Endothelial cell of umbilical vein (primary cell): ENCODE measurements around the gene ZNF70. TPM values are rescaled to one million over a fixed set of nuclear protein-coding genes. Genes with fewer than 3 reads are reported as not detected.

ENCODE experiments used
- BruUV-seq: library from RNA; stranded (reverse); fragments of 400-500 nt; replicated peaks from 2 replicates; lab custom pipeline; 2021; lab: Mats Ljungman, UMichigan
- CTCF ChIA-PET: fragments of 300-600, 350-600 bp; sonication (Branson Sonifier 250); formaldehyde crosslinking; loops from one replicate; lab custom pipeline; 2021; ENCODE audit warnings: antibody characterized with exemption, inconsistent platforms; lab: Charles Lee
- POLR2A ChIA-PET: fragments of 300-600, 350-600 bp; sonication (Branson Sonifier 250); formaldehyde crosslinking; loops from one replicate; lab custom pipeline; 2021; ENCODE audit warnings: antibody characterized with exemption, inconsistent platforms; lab: Charles Lee
- DNase-seq: peaks from one replicate; pipeline ENCODE4 v3.0.0-alpha.2; 2011; ENCODE audit warnings: low read depth, low spot score
- FAIRE-seq: peaks from 2 replicates; lab custom pipeline; 2011; peaks lifted over from hg19 to GRCh38; lab: Jason Lieb, UNC
- H2AFZ ChIP-seq: 2 replicates; pipeline ENCODE4 v1.6.0; 2012; ENCODE audit warnings: low read depth, low read length, control low read depth, inconsistent platforms
- H3K27ac ChIP-seq: 2 replicates; pipeline ENCODE4 v1.5.1; 2011; ENCODE audit warnings: low read depth, mild to moderate bottlenecking, control low read depth, low read length, moderate library complexity; ENCODE audit not compliant: insufficient read depth
- H3K27me3 ChIP-seq, 2 experiments: 2 replicates each; pipeline versions ENCODE4 v1.6.0 to v1.6.1; 2011; ENCODE audit warnings: low read length in 2 of 2, mixed read lengths in 1 of 2; ENCODE audit not compliant: control insufficient read depth in 2 of 2, insufficient read depth in 2 of 2
- H3K36me3 ChIP-seq, 2 experiments: 2 replicates in 1 of 2; 3 replicates in 1 of 2; pipeline ENCODE4 v1.5.1; 2011; ENCODE audit warnings: low read length in 2 of 2, mild to moderate bottlenecking in 1 of 2, moderate library complexity in 1 of 2; ENCODE audit not compliant: control insufficient read depth in 2 of 2, insufficient read depth in 2 of 2; ENCODE audit errors: extremely low read depth in 1 of 2
- H3K4me1 ChIP-seq: 3 replicates; pipeline ENCODE4 v1.5.1; 2011; ENCODE audit warnings: mild to moderate bottlenecking, low read length; ENCODE audit not compliant: control insufficient read depth, insufficient read depth; ENCODE audit errors: extremely low read depth
- H3K4me2 ChIP-seq: 2 replicates; pipeline ENCODE4 v1.6.1; 2011; ENCODE audit warnings: low read length, control low read depth, mixed read lengths; ENCODE audit not compliant: insufficient read depth
- H3K4me3 ChIP-seq, 3 experiments: fragments of 200-600 bp in 1 of 3; sonication (generic), shearing (Covaris generic) in 1 of 3; replicated peaks in 1 of 3; 2 replicates each; pipeline ENCODE4 v1.5.1; 2011 to 2016; ENCODE audit warnings: control low read depth in 3 of 3, low read length in 3 of 3, mild to moderate bottlenecking in 2 of 3, inconsistent platforms in 1 of 3, low read depth in 1 of 3, moderate library complexity in 1 of 3; ENCODE audit not compliant: insufficient read depth in 1 of 3
- H3K79me2 ChIP-seq: 2 replicates; pipeline ENCODE4 v1.6.0; 2012; ENCODE audit warnings: low read length, inconsistent platforms; ENCODE audit not compliant: control insufficient read depth, insufficient read depth
- H3K9ac ChIP-seq: replicated peaks from 2 replicates; pipeline ENCODE3; 2011; ENCODE audit warnings: low read length, control low read depth; ENCODE audit not compliant: insufficient read depth; ENCODE audit errors: extremely low read depth
- H3K9me1 ChIP-seq: replicated peaks from 3 replicates; pipeline ENCODE4 v1.6.0; 2011; ENCODE audit warnings: mild to moderate bottlenecking, low read length; ENCODE audit not compliant: control insufficient read depth, insufficient read depth; ENCODE audit errors: extremely low read depth
- H3K9me3 ChIP-seq: replicated peaks from 2 replicates; pipeline ENCODE4 v1.5.1; 2012; ENCODE audit warnings: low read length, inconsistent platforms; ENCODE audit not compliant: control insufficient read depth, insufficient read depth
- H4K20me1 ChIP-seq: replicated peaks from 2 replicates; pipeline ENCODE3; 2011; ENCODE audit warnings: mild to moderate bottlenecking, low read length; ENCODE audit not compliant: control insufficient read depth, insufficient read depth; ENCODE audit errors: extremely low read depth
- EZH2 ChIP-seq: IDR thresholded peaks from 2 replicates; pipeline ENCODE4 v1.6.1; 2012; ENCODE audit warnings: borderline replicate concordance, low read depth, mild to moderate bottlenecking, moderate library complexity, low read length, inconsistent platforms; ENCODE audit not compliant: severe bottlenecking
- FOS ChIP-seq: IDR thresholded peaks from 2 replicates; pipeline ENCODE4 v1.6.1; 2011; ENCODE audit warnings: mild to moderate bottlenecking, low read length, moderate library complexity, borderline replicate concordance; ENCODE audit not compliant: insufficient read depth
- GATA2 ChIP-seq: IDR thresholded peaks from 2 replicates; pipeline ENCODE4 v1.7.0; 2011; ENCODE audit warnings: low read depth, mild to moderate bottlenecking, moderate library complexity, mixed read lengths, low read length; ENCODE audit not compliant: insufficient read length, insufficient read depth
- JUN ChIP-seq: IDR thresholded peaks from 2 replicates; pipeline ENCODE4 v1.6.1; 2011; ENCODE audit warnings: borderline replicate concordance, low read depth; ENCODE audit not compliant: insufficient read length, insufficient read depth
- MYC ChIP-seq: IDR thresholded peaks from one replicate; pipeline ENCODE4 v1.6.1; 2011; ENCODE audit warnings: mild to moderate bottlenecking, low read depth, low read length
- POLR2A ChIP-seq: IDR thresholded peaks from 2 replicates; pipeline ENCODE4 v1.6.1; 2012; ENCODE audit warnings: low read depth, mild to moderate bottlenecking, control low read depth, low read length
- POLR2AphosphoS5 ChIP-seq: IDR thresholded peaks from 2 replicates; pipeline ENCODE4 v1.6.1; 2012; ENCODE audit warnings: low read depth, mild to moderate bottlenecking, control low read depth, low read length, moderate library complexity; ENCODE audit not compliant: insufficient read depth
- dilution Hi-C: fragments of 300-500 bp; cut with MboI; formaldehyde crosslinking; loops from one replicate; pipeline ENCODE4 v1.15.0; 2019; ENCODE audit warnings: low sequenced_read_pairs; ENCODE audit not compliant: extremely low pct_ligation_motif_present
- intact Hi-C: fragments of 100-400 bp; cut with micrococcal nuclease; formaldehyde crosslinking; loops from one replicate; pipeline ENCODE4 v1.10.0; 2022
- polyA plus RNA-seq, 4 experiments: library from polyadenylated mRNA; depleted of rRNA in 3 of 4; stranded (reverse) in 3 of 4; unstranded in 1 of 4; fragments of >200 nt; gene quantifications; 2 replicates each; pipeline versions ENCODE4 v1.2.1 to v1.2.3, GENCODE V29; 2011 to 2012; ENCODE audit warnings: missing spikeins in 1 of 4
- total RNA-seq: library from RNA; stranded (reverse); gene quantifications from 2 replicates; pipeline ENCODE4 v1.2.3, GENCODE V29; 2021
- TF ChIP-seq, protein P1 (sequence below), 2 donors: IDR thresholded peaks; 1 replicate in 1 of 2; 2 replicates in 1 of 2; pipeline ENCODE4 v1.5.1; 2011; ENCODE audit warnings: low read length in 2 of 2, mild to moderate bottlenecking in 2 of 2, moderate library complexity in 2 of 2, control low read depth in 1 of 2, inconsistent platforms in 1 of 2, low read depth in 1 of 2; ENCODE audit not compliant: insufficient read depth in 1 of 2; ENCODE audit errors: extremely low read depth in 1 of 2
- TF ChIP-seq, protein P2 (sequence below): IDR thresholded peaks from 2 replicates; pipeline ENCODE4 v1.6.1; 2011; ENCODE audit not compliant: insufficient read depth, insufficient read length

ZNF70 gene
- total and polyA plus RNA-seq, 2 donors (not counting 3 experiments of a cell fraction or from before 2014, with no cell fraction given), result 1.9 to 6.2 TPM

DNA sequence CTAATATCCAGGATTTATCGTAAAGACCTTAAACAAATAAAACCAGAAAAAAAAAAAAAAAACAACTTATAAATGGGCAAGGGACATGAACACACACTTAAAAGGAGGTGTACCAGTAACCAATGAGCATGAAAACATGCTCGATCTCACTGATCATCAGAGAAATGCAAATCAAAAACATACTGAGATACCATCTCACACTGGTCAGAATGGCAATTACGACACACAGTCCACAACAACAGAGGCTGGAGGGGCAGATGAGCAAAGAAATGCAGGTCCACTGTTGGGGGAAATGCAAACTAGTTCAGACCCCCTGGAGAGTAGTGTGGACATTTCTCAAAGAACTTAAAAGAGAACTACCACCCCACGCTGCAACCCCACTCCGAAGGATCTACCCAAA lies 46.9 kb downstream of the ZNF70 start:
- no peak overlapping the region for H3K9ac ChIP-seq
- no peaks in the 10 kb centered on the region for H3K4me1 ChIP-seq
- H3K36me3 ChIP-seq, result peaks cover 24 to 27% of the 10 kb centered on the region in 2 experiments
- no peaks in the 10 kb centered on the region for H3K9me1 ChIP-seq
- no peaks in the 10 kb centered on the region for H3K27me3 ChIP-seq
- intact Hi-C loops (no loop called here), dilution Hi-C loops (no loop called here)
- H3K79me2 ChIP-seq, result peaks cover 16% of the 10 kb centered on the region
- H3K9me3 ChIP-seq, result no peaks in the 10 kb centered on the region
- BruUV-seq, result no TSS peak
- no peak for DNase-seq
- no peak for FAIRE-seq
- H4K20me1 ChIP-seq, result no peaks in the 10 kb centered on the region
- ChIA-PET POLR2A (no interaction called here), CTCF (no interaction called here)
- H3K4me2 ChIP-seq, result no peak overlapping the region
- no peak overlapping the region for H2AFZ ChIP-seq
- H3K4me3 ChIP-seq, result no peak overlapping the region
- TF ChIP-seq POLR2AphosphoS5, result no peak
- TF ChIP-seq, protein P1, sequence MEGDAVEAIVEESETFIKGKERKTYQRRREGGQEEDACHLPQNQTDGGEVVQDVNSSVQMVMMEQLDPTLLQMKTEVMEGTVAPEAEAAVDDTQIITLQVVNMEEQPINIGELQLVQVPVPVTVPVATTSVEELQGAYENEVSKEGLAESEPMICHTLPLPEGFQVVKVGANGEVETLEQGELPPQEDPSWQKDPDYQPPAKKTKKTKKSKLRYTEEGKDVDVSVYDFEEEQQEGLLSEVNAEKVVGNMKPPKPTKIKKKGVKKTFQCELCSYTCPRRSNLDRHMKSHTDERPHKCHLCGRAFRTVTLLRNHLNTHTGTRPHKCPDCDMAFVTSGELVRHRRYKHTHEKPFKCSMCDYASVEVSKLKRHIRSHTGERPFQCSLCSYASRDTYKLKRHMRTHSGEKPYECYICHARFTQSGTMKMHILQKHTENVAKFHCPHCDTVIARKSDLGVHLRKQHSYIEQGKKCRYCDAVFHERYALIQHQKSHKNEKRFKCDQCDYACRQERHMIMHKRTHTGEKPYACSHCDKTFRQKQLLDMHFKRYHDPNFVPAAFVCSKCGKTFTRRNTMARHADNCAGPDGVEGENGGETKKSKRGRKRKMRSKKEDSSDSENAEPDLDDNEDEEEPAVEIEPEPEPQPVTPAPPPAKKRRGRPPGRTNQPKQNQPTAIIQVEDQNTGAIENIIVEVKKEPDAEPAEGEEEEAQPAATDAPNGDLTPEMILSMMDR (IDR thresholded peaks at IDR 0.05; ENCODE audit: extremely low read depth in 1 of 2, insufficient read depth in 1 of 2, low read depth in 1 of 2, low read length in 2 of 2), result no peak
- no peak for TF ChIP-seq POLR2A
- TF ChIP-seq EZH2, result no peak
- no peak for TF ChIP-seq MYC
- TF ChIP-seq FOS, result no peak
- TF ChIP-seq, protein P2, sequence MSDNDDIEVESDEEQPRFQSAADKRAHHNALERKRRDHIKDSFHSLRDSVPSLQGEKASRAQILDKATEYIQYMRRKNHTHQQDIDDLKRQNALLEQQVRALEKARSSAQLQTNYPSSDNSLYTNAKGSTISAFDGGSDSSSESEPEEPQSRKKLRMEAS, result no peak
- TF ChIP-seq GATA2, result no peak
- no peak for TF ChIP-seq JUN
- H3K27ac ChIP-seq, result no peak overlapping the region
